ENCODE measurements around the gene CD300LD.

Gene CD300LD

GRCh38 chr17:74598346-74599022, 6.4 kb upstream of the CD300LD start:
- H3K27me3 ChIP-seq (replicated peaks; ENCODE audit: insufficient read depth, low read length) = peaks cover 85% of the 10 kb centered on the region
- no peaks in the 10 kb centered on the region for H3K9me3 ChIP-seq (replicated peaks; ENCODE audit: insufficient read depth, low read length)
- TF ChIP-seq, protein P1, sequence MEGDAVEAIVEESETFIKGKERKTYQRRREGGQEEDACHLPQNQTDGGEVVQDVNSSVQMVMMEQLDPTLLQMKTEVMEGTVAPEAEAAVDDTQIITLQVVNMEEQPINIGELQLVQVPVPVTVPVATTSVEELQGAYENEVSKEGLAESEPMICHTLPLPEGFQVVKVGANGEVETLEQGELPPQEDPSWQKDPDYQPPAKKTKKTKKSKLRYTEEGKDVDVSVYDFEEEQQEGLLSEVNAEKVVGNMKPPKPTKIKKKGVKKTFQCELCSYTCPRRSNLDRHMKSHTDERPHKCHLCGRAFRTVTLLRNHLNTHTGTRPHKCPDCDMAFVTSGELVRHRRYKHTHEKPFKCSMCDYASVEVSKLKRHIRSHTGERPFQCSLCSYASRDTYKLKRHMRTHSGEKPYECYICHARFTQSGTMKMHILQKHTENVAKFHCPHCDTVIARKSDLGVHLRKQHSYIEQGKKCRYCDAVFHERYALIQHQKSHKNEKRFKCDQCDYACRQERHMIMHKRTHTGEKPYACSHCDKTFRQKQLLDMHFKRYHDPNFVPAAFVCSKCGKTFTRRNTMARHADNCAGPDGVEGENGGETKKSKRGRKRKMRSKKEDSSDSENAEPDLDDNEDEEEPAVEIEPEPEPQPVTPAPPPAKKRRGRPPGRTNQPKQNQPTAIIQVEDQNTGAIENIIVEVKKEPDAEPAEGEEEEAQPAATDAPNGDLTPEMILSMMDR (IDR thresholded peaks at IDR 0.05; ENCODE audit: low read length) = no peak
- no peak for TF ChIP-seq EZH2phosphoT487 (IDR thresholded peaks at IDR 0.05; ENCODE audit: low read length)
- no peak for TF ChIP-seq EZH2 (optimal IDR thresholded peaks at IDR 0.05; ENCODE audit: low read depth, low read length)
- no peak overlapping the region for H2AFZ ChIP-seq (ENCODE audit: low read length)
- no peaks in the 10 kb centered on the region for H3K9me2 ChIP-seq (replicated peaks; ENCODE audit: insufficient read depth, low read length)
- no peaks in the 10 kb centered on the region for H4K20me1 ChIP-seq (ENCODE audit: insufficient read depth, low read length)
- H3K79me2 ChIP-seq (ENCODE audit: low read length) = no peaks in the 10 kb centered on the region
- peak overlapping the region; percentile 23; the same call in 1 of the 2 replicates for H3K4me2 ChIP-seq (ENCODE audit: low read depth, low read length)
- H3K9ac ChIP-seq (ENCODE audit: low read length) = no peak overlapping the region
- no peak overlapping the region for H3K4me3 ChIP-seq (ENCODE audit: low read length)
- H3K4me1 ChIP-seq (ENCODE audit: low read length) = peaks cover 10% of the 10 kb centered on the region; the same call in 1 of the 2 replicates
- H3K27ac ChIP-seq (ENCODE audit: low read length) = no peak overlapping the region
- H3K36me3 ChIP-seq (replicated peaks; ENCODE audit: insufficient read depth, low read length) = no peaks in the 10 kb centered on the region
- H3F3A ChIP-seq (ENCODE audit: insufficient read depth, low read length) = no peaks in the 10 kb centered on the region
- peak; percentile 6 for DNase-seq

GRCh38 chr17:74597069-74597790, 5.1 kb upstream of the CD300LD start:
- no peak for TF ChIP-seq EZH2 (optimal IDR thresholded peaks at IDR 0.05; ENCODE audit: low read depth, low read length)
- H3K36me3 ChIP-seq (replicated peaks; ENCODE audit: insufficient read depth, low read length) = no peaks in the 10 kb centered on the region
- no peak overlapping the region for H3K4me2 ChIP-seq (ENCODE audit: low read depth, low read length)
- DNase-seq = no peak
- H3F3A ChIP-seq (ENCODE audit: insufficient read depth, low read length) = no peaks in the 10 kb centered on the region
- H3K79me2 ChIP-seq (ENCODE audit: low read length) = no peaks in the 10 kb centered on the region
- H3K9me3 ChIP-seq (replicated peaks; ENCODE audit: insufficient read depth, low read length) = no peaks in the 10 kb centered on the region
- H4K20me1 ChIP-seq (ENCODE audit: insufficient read depth, low read length) = no peaks in the 10 kb centered on the region
- no peak overlapping the region for H3K4me3 ChIP-seq (ENCODE audit: low read length)
- peaks cover 10% of the 10 kb centered on the region; the same call in 1 of the 2 replicates for H3K4me1 ChIP-seq (ENCODE audit: low read length)
- no peak overlapping the region for H3K27ac ChIP-seq (ENCODE audit: low read length)
- no peaks in the 10 kb centered on the region for H3K9me2 ChIP-seq (replicated peaks; ENCODE audit: insufficient read depth, low read length)
- peaks cover 84% of the 10 kb centered on the region for H3K27me3 ChIP-seq (replicated peaks; ENCODE audit: insufficient read depth, low read length)
- no peak overlapping the region for H3K9ac ChIP-seq (ENCODE audit: low read length)
- H2AFZ ChIP-seq (ENCODE audit: low read length) = no peak overlapping the region

- H3K4me1 ChIP-seq (ENCODE audit: low read length) = peaks cover 10% of the 10 kb centered on the region; the same call in 1 of the 2 replicates
- no peak overlapping the region for H3K4me2 ChIP-seq (ENCODE audit: low read depth, low read length)
- H3F3A ChIP-seq (ENCODE audit: insufficient read depth, low read length) = no peaks in the 10 kb centered on the region
- DNase-seq = no peak
- H3K9me2 ChIP-seq (replicated peaks; ENCODE audit: insufficient read depth, low read length) = no peaks in the 10 kb centered on the region
- no peak overlapping the region for H3K4me3 ChIP-seq (ENCODE audit: low read length)
- H4K20me1 ChIP-seq (ENCODE audit: insufficient read depth, low read length) = no peaks in the 10 kb centered on the region
- no peak for TF ChIP-seq EZH2phosphoT487 (IDR thresholded peaks at IDR 0.05; ENCODE audit: low read length)
- TF ChIP-seq, protein P1 (IDR thresholded peaks at IDR 0.05; ENCODE audit: low read length) = no peak
- TF ChIP-seq EZH2 (optimal IDR thresholded peaks at IDR 0.05; ENCODE audit: low read depth, low read length) = no peak
- no peak overlapping the region for H3K9ac ChIP-seq (ENCODE audit: low read length)
- no peaks in the 10 kb centered on the region for H3K79me2 ChIP-seq (ENCODE audit: low read length)
- H3K9me3 ChIP-seq (replicated peaks; ENCODE audit: insufficient read depth, low read length) = no peaks in the 10 kb centered on the region
- peaks cover 85% of the 10 kb centered on the region for H3K27me3 ChIP-seq (replicated peaks; ENCODE audit: insufficient read depth, low read length)
- H3K27ac ChIP-seq (ENCODE audit: low read length) = no peak overlapping the region
- H3K36me3 ChIP-seq (replicated peaks; ENCODE audit: insufficient read depth, low read length) = no peaks in the 10 kb centered on the region
- no peak overlapping the region for H2AFZ ChIP-seq (ENCODE audit: low read length)
These were observed 3.1 kb upstream of the CD300LD start for GRCh38 chr17:74595037-74595750.

Data from MM.1S (cell line).